Activated CD4-positive, alpha-beta T cell treated with anti-CD3 and anti-CD28 coated beads, Interleukin-2, amount 10 ng/mL, durations not matched to agents 7 days and 5 days (primary cell): ENCODE results near the gene MSN. TPM values are rescaled to one million over a fixed set of nuclear protein-coding genes. Genes with fewer than 3 reads are reported as not detected.
A peak's percentile ranks its signal among the peaks of the same experiment; 100 is the strongest.
"Not testable (repeated sequence)": the region's sequence is repeated elsewhere in the genome, so short reads cannot be mapped to it uniquely, and the experiment has no call there.

Experiments
- CTCF ChIA-PET: fragments of 350-600 bp; sonication (Branson Sonifier 250); formaldehyde crosslinking; loops from one replicate; lab custom pipeline; 2021; ENCODE audit warnings: antibody characterized with exemption; lab: Charles Lee
- POLR2A ChIA-PET: fragments of 350-600 bp; sonication (Branson Sonifier 250); formaldehyde crosslinking; loops from one replicate; lab custom pipeline; 2021; ENCODE audit warnings: antibody characterized with exemption; lab: Charles Lee
- DNase-seq: peaks from one replicate; pipeline ENCODE4 v3.0.0-alpha.2; 2020
- H3K27ac Mint-ChIP-seq: one replicate; pipeline ENCODE4 v1.8.0; 2021; ENCODE audit warnings: mild to moderate bottlenecking, moderate library complexity, mixed read lengths
- H3K27me3 Mint-ChIP-seq: one replicate; pipeline ENCODE4 v1.8.0; 2021; ENCODE audit warnings: mixed read lengths
- H3K36me3 Mint-ChIP-seq: one replicate; pipeline ENCODE4 v1.8.0; 2021; ENCODE audit warnings: low read depth, mixed read lengths
- H3K4me1 Mint-ChIP-seq: one replicate; pipeline ENCODE4 v1.8.0; 2021; ENCODE audit warnings: mixed read lengths
- H3K4me3 Mint-ChIP-seq: one replicate; pipeline ENCODE4 v1.8.0; 2021; ENCODE audit warnings: mild to moderate bottlenecking, moderate library complexity, mixed read lengths
- H3K9me3 Mint-ChIP-seq: one replicate; pipeline ENCODE4 v1.8.0; 2021; ENCODE audit warnings: mixed read lengths
- total RNA-seq, 2 experiments: library from RNA; stranded (reverse); gene quantifications; one replicate each; pipeline ENCODE4 v1.2.3, GENCODE V29; 2021

The MSN gene
- total RNA-seq, 2 experiments from 2014 or later, result 617 to 728 TPM

GRCh38 chrX:65740909-65741308 is 73.5 kb downstream of the MSN start:
- Mint-ChIP-seq H3K36me3 (peaks cover 73% of the 10 kb centered on the region), H3K9me3 (no peaks in the 10 kb centered on the region), H3K27ac (no peak overlapping the region), H3K4me1 (peaks cover 26% of the 10 kb centered on the region), H3K4me3 (no peak overlapping the region), H3K27me3 (no peaks in the 10 kb centered on the region)
- POLR2A ChIA-PET, result no interaction called here
- no peak for DNase-seq
- CTCF ChIA-PET, result interaction anchor here (0.6 to 1.2 kb wide), 3 partner anchors 9 to 91 kb away, joined by 3 to 4 read pairs (median 4); no protein-coding TSS in a partner anchor

GRCh38 chrX:65741823-65742222 is 74.4 kb downstream of the MSN start:
- POLR2A ChIA-PET, result no interaction called here
- Mint-ChIP-seq H3K9me3 (no peaks in the 10 kb centered on the region), H3K4me3 (no peak overlapping the region), H3K36me3 (peaks cover 71% of the 10 kb centered on the region), H3K27ac (no peak overlapping the region), H3K4me1 (peaks cover 33% of the 10 kb centered on the region), H3K27me3 (no peaks in the 10 kb centered on the region)
- CTCF ChIA-PET, result interaction anchor here (1.2 kb wide), 1 partner anchor 43 kb away, joined by 4 read pairs; no protein-coding TSS in a partner anchor
- no peak for DNase-seq

- DNase-seq, result no peak
- Mint-ChIP-seq H3K27ac (peak overlapping the region; percentile 57), H3K9me3 (no peaks in the 10 kb centered on the region), H3K4me3 (no peak overlapping the region), H3K4me1 (peaks cover 46% of the 10 kb centered on the region), H3K36me3 (peaks cover 54% of the 10 kb centered on the region), H3K27me3 (no peaks in the 10 kb centered on the region)
- ChIA-PET CTCF (interaction anchor here (0.9 to 1.2 kb wide), 2 partner anchors 17 to 139 kb away, joined by 3 read pairs; no protein-coding TSS in a partner anchor), POLR2A (no interaction called here)
These were observed 77.5 kb downstream of the MSN start for GRCh38 chrX:65744965-65745364.

- Mint-ChIP-seq H3K9me3 (no peaks in the 10 kb centered on the region), H3K4me1 (peaks cover 46% of the 10 kb centered on the region)
These were observed 78.0 kb downstream of the MSN start for GRCh38 chrX:65745427-65745826.

GRCh38 chrX:65745992-65746391 is 78.5 kb downstream of the MSN start:
- H3K27me3 Mint-ChIP-seq, result no peaks in the 10 kb centered on the region
- DNase-seq, result no peak
- no peak overlapping the region for H3K4me3 Mint-ChIP-seq
- H3K27ac Mint-ChIP-seq, result peak overlapping the region; percentile 63
- H3K9me3 Mint-ChIP-seq, result no peaks in the 10 kb centered on the region
- POLR2A ChIA-PET, result interaction anchor here (0.6 kb wide), 1 partner anchor 770 kb away, joined by 3 read pairs; the partner anchor contains the start of gene ZC4H2
- CTCF ChIA-PET, result no interaction called here
- peaks cover 52% of the 10 kb centered on the region for H3K4me1 Mint-ChIP-seq
- peaks cover 45% of the 10 kb centered on the region for H3K36me3 Mint-ChIP-seq

More at GRCh38 chrX:65745427-65745826, 78.0 kb downstream of the MSN start:
- peak overlapping the region; percentile 63 for H3K27ac Mint-ChIP-seq
- H3K4me3 Mint-ChIP-seq, result no peak overlapping the region
- CTCF ChIA-PET, result interaction anchor here (0.9 to 1.2 kb wide), 2 partner anchors 16 to 139 kb away, joined by 3 read pairs; no protein-coding TSS in a partner anchor
- peak; percentile 17 for DNase-seq
- no peaks in the 10 kb centered on the region for H3K27me3 Mint-ChIP-seq
- H3K36me3 Mint-ChIP-seq, result peaks cover 49% of the 10 kb centered on the region
- POLR2A ChIA-PET, result no interaction called here

- Mint-ChIP-seq H3K27ac (peak overlapping the region; percentile 80), H3K9me3 (peaks cover 4% of the 10 kb centered on the region), H3K4me1 (peaks cover 47% of the 10 kb centered on the region), H3K4me3 (peak overlapping the region; percentile 39), H3K27me3 (no peaks in the 10 kb centered on the region), H3K36me3 (peaks cover 32% of the 10 kb centered on the region)
- DNase-seq, result peak; percentile 63
- ChIA-PET CTCF (interaction anchor here (1.0 to 1.4 kb wide), 3 partner anchors 10 to 258 kb away, joined by 3 to 4 read pairs (median 3); no protein-coding TSS in a partner anchor), POLR2A (no interaction called here)
These were observed 83.4 kb downstream of the MSN start for GRCh38 chrX:65750674-65751469.

- Mint-ChIP-seq H3K27me3 (no peaks in the 10 kb centered on the region), H3K4me3 (no peak overlapping the region), H3K4me1 (peaks cover 45% of the 10 kb centered on the region), H3K27ac (peak overlapping the region; percentile 87), H3K36me3 (peaks cover 27% of the 10 kb centered on the region), H3K9me3 (peaks cover 4% of the 10 kb centered on the region)
- ChIA-PET CTCF (interaction anchor here (1.4 kb wide), 1 partner anchor 15 kb away, joined by 3 read pairs; no protein-coding TSS in a partner anchor), POLR2A (no interaction called here)
- no peak for DNase-seq
These were observed 84.1 kb downstream of the MSN start for GRCh38 chrX:65751519-65751918.

- H3K9me3 Mint-ChIP-seq, result peaks cover 4% of the 10 kb centered on the region
- POLR2A ChIA-PET, result no interaction called here
- H3K27ac Mint-ChIP-seq, result no peak overlapping the region
- CTCF ChIA-PET, result interaction anchor here (1.4 kb wide), 1 partner anchor 16 kb away, joined by 3 read pairs; no protein-coding TSS in a partner anchor
- DNase-seq, result no peak
- no peaks in the 10 kb centered on the region for H3K27me3 Mint-ChIP-seq
- peaks cover 45% of the 10 kb centered on the region for H3K4me1 Mint-ChIP-seq
- no peak overlapping the region for H3K4me3 Mint-ChIP-seq
- peaks cover 21% of the 10 kb centered on the region for H3K36me3 Mint-ChIP-seq
These were observed 84.8 kb downstream of the MSN start for GRCh38 chrX:65752294-65752693.

GRCh38 chrX:65755786-65756185 is 88.3 kb downstream of the MSN start:
- H3K4me1 Mint-ChIP-seq, result peaks cover 40% of the 10 kb centered on the region
- no peaks in the 10 kb centered on the region for H3K27me3 Mint-ChIP-seq
- ChIA-PET CTCF (no interaction called here), POLR2A (no interaction called here)
- DNase-seq, result no peak
- no peak overlapping the region for H3K4me3 Mint-ChIP-seq
- peaks cover 19% of the 10 kb centered on the region for H3K36me3 Mint-ChIP-seq
- no peak overlapping the region for H3K27ac Mint-ChIP-seq
- H3K9me3 Mint-ChIP-seq, result peaks cover 9% of the 10 kb centered on the region

GRCh38 chrX:65757943-65758342 is 90.5 kb downstream of the MSN start:
- Mint-ChIP-seq H3K27me3 (no peaks in the 10 kb centered on the region), H3K4me1 (peaks cover 31% of the 10 kb centered on the region), H3K36me3 (peaks cover 32% of the 10 kb centered on the region), H3K27ac (no peak overlapping the region), H3K4me3 (no peak overlapping the region), H3K9me3 (peaks cover 24% of the 10 kb centered on the region)
- POLR2A ChIA-PET, result no interaction called here
- no peak for DNase-seq
- CTCF ChIA-PET, result no interaction called here

GRCh38 chrX:65758505-65758904 is 91.1 kb downstream of the MSN start:
- ChIA-PET CTCF (interaction anchor here (0.5 kb wide), 1 partner anchor 172 kb away, joined by 3 read pairs; no protein-coding TSS in a partner anchor), POLR2A (no interaction called here)
- Mint-ChIP-seq H3K9me3 (peaks cover 28% of the 10 kb centered on the region), H3K27me3 (no peaks in the 10 kb centered on the region), H3K27ac (no peak overlapping the region), H3K4me1 (peaks cover 36% of the 10 kb centered on the region), H3K36me3 (peaks cover 36% of the 10 kb centered on the region), H3K4me3 (no peak overlapping the region)
- no peak for DNase-seq

- Mint-ChIP-seq H3K9me3 (peaks cover 25% of the 10 kb centered on the region), H3K36me3 (peaks cover 29% of the 10 kb centered on the region), H3K4me1 (peaks cover 42% of the 10 kb centered on the region)
- CTCF ChIA-PET, H3K27me3 Mint-ChIP-seq, POLR2A ChIA-PET, H3K4me3 Mint-ChIP-seq, H3K27ac Mint-ChIP-seq, DNase-seq: not testable (repeated sequence)
These were observed 92.1 kb downstream of the MSN start for GRCh38 chrX:65759525-65759924.
